HG03175 (cell line): ENCODE data around the gene ZNF618.

Experiments
- ATAC-seq: cut with Tn5 transposase; IDR thresholded peaks from one replicate; pipeline ENCODE4 v1.9.1; 2021; ENCODE audit warnings: mild to moderate bottlenecking, moderate library complexity; ENCODE audit not compliant: unreplicated experiment

The ZNF618 gene

GRCh38 chr9:114053246-114054005 is 177.3 kb downstream of the ZNF618 start:
- ATAC-seq, result no peak

DNA sequence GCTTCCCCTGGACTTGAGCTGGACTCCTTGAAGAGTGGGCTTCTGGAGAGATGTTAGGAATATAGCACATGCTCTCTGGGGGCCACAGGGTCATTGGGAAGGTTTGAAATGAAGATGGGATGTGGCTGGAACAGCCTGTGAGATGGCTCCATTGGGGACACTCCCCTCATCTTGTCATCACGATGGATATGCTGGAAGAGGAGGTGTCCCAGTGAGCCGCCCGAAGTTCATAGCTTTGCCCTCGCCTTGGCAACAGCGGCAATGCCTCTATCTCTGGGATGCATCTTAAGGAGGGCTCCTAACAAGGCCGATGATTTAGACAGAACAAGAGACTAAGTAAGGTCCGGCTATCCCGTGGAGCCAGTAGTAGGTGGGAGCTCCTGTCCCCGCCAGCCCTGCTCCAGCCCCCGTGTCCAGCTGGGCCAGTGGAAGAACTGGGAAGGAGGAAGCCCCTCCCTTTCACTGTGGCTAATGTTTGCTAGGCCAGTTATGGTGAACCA is 178.1 kb downstream of the ZNF618 start:
- ATAC-seq, result no peak

DNA sequence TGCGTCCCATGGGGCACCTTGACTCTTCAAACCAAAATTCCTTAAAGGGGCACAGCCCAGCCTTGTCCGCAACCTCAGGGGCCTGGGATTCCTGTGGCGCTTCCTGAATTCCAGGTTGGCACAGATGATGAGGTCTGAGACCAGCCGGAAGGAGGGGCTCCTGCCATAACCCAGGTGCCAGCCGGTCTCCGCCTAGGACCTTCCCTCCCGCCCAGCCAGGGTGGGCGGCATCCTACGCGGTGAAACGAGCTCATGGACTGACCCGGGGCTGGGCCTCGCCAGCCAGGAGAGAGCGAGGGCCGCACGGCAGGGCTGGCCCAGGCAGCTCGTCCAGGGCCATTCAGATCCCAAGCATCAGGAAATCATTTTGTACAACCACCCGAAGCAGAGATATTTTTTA is 179.0 kb downstream of the ZNF618 start:
- ATAC-seq, result no peak

DNA sequence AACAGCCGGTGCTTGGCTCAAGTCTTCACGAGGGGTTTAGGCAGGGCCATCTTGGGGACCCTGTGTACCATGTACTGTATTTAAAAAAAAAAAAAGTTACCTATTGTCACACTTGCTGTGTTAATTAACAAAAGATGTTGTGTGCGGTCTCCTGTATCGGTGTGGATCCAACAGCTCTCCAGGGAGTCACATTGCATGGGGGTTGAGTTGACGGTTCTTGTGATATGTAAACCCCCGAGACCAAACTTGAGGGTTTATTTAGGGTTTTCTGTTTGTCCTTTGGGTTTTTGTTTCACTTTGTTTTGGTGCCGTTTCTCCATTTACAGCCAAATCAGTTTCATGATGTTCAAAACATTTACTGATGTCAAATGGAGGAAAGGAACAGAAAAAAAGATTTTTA is 179.8 kb downstream of the ZNF618 start:
- ATAC-seq, result no peak

- no peak for ATAC-seq
Measured at GRCh38 chr9:114056527-114056926, 180.4 kb downstream of the ZNF618 start.

DNA sequence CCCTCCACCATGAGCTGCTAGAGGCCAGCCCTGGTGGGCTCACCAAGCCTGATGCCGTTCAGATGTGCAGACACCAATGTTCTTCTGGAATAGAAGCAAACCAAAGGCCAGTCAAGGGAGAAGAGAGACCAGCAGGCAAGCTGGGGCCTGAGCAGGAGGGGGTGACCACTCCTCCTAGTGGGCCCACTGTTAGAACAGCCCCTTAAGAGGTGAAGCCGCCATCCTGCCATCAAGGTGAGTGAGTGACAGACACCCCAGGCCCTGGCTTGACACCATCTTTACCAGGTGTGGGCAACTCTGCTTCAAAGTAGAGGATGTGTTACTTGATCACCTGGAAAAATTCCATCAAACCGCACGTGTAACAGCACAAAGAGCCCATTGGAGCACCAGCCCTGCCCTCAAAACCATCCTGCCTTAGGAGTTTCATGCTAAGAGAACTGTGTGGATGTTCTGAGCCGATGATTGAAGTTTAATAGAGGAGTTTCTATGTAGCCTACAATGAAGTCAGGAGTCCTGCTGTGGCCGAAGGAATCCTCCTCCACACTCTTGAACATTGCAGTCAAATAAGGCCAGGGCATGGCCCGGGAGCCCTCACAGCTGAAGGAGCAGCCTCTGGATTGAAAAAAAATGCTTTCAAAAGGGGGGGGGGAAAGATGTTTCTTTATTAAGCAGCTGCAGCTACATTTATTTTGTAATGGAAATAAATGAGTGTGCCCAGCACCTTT is 181.2 kb downstream of the ZNF618 start:
- no peak for ATAC-seq

DNA sequence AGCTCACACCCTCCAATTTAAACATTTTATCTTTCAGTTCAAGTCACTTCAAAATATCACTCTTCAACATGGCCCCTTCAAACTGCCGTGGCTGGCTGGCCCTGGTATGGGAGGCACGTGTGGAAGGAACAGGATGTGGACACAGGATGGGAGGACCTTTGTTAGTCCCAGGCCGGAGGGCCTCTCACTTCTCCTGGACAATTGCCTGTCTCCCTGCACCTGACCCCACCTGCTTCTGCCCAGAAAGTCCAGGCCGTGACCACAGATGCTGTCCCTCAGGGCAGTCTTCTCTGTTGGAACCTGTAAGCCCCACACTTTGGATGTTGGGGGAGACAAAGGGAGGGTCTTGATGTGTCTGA is 182.6 kb downstream of the ZNF618 start:
- no peak for ATAC-seq

DNA sequence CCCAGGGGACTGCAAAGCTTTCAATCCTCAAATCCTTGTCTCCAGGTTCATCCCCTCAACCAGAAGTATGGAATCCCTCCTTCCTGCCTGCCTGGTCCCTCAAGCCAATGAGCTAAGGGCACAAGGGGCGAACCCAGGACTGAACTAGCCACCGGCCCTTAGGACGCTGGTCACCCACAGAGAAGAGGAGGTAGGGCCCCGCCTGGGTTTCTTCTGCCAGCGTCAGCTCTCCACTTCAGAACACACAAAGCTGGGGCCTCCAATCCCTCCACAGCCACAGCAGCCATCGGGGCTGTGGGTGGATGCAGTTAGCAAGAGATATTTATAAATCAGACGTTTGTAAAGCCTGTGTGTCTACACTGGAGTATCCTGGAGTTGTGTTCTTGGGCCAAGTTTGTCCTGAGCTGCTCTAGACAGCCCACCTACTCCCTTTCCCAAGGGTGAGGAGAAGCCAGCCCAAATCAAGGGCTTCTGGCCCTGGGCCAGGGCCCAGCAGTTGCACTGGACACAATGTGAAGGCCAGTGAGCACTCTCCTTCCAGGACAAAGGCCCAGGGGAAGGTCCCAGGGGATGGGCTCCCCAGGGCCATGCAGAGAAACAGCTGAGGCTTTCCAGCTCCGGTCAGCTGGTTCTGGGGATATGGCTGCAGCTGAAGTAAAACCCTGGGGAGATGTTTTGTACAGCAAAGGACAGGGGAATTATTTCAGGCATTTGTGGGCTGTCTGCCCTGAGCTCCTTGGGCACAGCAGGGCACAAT is 183.1 kb downstream of the ZNF618 start:
- ATAC-seq, result no peak

DNA sequence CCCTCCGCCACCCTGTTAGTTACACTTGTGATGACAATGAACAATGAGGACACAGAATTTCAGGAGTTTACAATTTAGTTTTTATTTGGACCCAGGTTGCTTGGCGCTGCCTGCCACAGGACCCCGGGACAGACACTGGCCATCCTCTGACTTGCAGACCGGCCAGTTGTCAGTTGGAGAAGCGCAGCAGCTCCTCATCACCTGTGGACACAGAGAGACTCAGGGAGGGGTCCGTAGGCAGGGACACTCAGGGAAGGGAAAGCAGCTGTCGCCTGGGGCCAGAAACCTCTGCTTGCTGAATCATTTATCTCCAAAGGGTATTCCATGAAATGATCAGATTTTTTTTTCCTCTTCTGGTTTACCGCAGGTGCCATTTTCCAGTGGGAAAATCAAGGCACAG is 184.0 kb downstream of the ZNF618 start:
- no peak for ATAC-seq

GRCh38 chr9:114060711-114061110 is 184.6 kb downstream of the ZNF618 start:
- no peak for ATAC-seq

- ATAC-seq, result no peak
Measured at GRCh38 chr9:114061292-114061691, 185.2 kb downstream of the ZNF618 start.

- no peak for ATAC-seq
Measured at GRCh38 chr9:114061830-114062474, 185.8 kb downstream of the ZNF618 start.

DNA sequence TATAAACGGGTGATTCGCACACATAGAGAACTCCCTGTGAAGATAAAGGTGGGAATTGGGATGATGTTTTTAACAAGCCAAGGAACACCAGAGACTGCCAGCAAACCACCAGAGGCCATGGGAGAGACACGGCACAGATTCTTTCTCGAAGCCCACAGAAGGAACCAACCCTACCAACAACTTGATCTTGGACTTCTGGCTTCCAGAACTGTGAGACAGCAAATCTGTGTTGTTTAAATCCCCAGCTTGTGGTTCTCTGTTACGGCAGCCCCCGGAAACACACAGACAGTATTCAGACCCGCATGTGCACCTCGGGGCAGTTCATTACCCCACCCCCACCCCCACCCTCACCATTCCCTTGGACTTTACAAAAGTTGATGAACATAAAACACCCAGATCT is 189.2 kb downstream of the ZNF618 start:
- no peak for ATAC-seq

GRCh38 chr9:114069476-114070187 is 193.5 kb downstream of the ZNF618 start:
- no peak for ATAC-seq

- no peak for ATAC-seq
Measured at GRCh38 chr9:114070188-114071103, 194.3 kb downstream of the ZNF618 start.

DNA sequence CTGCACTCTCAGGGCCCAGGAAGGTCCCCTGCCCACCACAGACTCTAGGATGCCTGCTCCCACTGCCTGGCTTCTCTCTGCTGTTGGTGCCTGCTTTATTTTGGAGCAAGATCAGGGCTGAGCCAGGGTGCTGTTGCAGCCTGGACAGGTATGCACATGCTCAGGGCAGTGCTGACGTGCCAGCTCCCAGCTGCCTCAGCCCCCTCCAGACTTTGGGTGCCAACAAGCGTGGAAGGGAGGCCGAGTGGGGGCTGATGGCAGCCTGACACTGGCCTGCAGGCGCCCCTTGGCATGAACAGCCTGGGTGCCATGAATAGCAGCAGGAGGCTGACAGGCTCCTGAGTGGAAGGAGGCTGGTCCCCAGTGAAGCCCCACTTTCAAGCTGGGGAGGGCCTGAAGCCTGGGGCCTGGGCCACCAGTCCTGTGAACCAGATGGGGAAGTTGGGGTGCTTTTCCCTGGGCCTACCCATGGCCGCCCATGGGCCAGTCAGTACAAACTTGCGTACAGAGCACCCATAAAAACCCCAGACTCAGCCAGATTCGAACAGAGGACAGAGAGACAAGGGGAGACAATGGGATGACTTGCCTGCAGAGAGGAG is 195.2 kb downstream of the ZNF618 start:
- no peak for ATAC-seq

- ATAC-seq, result no peak
Measured at GRCh38 chr9:114072184-114073140, 196.4 kb downstream of the ZNF618 start.

DNA sequence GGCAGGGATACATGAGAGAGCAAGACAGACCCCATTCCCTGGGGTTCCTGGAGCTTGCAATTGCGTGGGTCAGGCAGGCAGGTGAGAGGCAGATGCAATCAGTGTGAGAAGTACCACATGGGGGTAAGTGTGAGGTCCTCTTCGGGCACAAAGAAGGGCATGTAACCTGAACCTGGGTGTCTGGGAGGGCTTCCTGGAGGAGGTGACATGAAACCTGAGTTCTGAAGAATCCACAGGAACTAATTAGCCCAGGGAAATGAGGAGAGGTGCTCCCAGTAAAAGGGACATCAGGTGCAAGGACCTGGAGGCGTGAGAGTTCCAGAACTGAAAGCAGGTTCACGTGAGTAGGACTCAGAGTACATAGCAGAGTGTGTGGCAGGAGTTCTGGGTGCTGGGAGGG is 199.5 kb downstream of the ZNF618 start:
- ATAC-seq, result no peak
